ENCODE results near the gene ABT1.

Gene ABT1

DNA sequence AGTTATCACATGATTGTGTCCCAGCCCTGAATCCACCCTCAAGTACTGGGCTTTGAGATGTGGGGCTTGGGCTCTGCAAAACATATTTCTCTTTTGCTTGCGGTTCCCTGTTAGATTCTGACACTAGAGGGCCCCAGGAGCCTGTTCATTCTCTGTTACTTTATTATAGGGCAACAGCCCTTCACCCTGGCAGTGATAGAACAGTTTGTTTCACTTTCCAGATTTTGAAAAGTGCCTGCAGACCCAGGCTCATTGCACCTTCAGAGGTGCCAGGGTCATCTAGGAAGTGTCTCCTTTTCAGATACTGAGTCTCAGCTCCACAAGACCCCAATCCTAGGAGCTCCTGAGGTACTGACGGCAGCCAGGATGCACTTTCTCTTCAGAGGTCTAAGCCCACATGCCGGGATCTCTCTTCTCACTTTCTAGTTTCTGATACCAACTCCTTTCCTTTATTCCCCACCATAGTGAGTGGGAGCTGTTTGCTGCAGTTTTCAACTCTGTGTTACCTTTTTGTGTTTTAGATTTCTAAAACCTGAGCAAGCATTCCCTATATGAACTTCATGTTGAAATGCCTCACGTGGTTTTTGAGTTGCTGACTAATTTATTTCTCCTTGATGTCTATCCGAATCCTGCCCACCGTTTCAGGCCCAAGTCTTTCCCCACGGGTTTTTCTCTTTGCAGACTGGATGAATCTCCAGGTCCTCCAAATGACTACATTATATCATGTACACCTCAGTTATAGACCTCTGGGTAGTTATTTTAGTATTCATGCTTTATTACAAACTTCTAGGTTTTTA, 10.9 kb downstream of the ABT1 start:
- peak; percentile 72 for DNase-seq

- DNase-seq = no peak
These were observed 12.7 kb downstream of the ABT1 start for GRCh38 chr6:26609463-26609862.

- DNase-seq = no peak
These were observed 14.8 kb downstream of the ABT1 start for GRCh38 chr6:26611599-26611998.

GRCh38 chr6:26613201-26613600, 16.4 kb downstream of the ABT1 start:
- no peak for DNase-seq

GRCh38 chr6:26613689-26614683, 17.2 kb downstream of the ABT1 start:
- no peak for DNase-seq

GRCh38 chr6:26623339-26623859, 26.6 kb downstream of the ABT1 start:
- no peak for DNase-seq

DNA sequence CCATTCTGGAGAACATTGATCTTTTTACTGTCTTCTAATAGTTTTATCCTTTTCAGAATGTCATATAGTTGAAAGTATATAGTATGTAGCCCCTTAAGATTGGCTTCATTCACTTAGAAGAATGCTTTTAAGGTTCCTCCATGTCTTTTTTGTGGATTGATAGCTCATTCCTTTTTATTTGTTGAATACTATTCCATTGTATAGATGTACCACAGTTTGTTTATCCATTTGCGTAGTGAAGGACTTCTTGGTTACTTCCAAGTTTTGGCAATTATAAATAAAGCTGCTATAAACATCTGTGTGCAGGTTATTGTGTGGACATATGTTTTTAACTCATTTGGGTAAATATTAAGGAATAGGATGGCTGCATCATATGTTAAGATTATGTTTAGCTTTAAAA, 27.8 kb downstream of the ABT1 start:
- DNase-seq = no peak

DNA sequence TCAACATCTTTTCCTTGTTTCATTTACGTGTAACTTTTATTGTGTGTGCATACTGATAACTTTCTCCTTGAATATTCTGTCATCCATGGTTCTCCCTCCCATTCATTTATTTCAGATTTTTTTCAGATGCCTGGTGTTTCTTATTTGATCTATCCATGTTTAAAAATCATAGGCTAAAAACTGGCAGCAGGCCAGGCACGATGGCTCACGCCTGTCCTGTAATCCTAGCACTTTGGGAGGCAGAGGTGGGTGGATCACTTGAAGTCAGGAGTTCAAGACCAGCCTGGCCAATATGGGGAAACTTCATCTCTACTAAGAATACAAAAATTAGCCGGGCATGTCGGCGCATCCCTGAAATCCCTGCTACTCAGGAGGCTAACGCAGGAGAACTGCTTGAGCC, 31.1 kb downstream of the ABT1 start:
- no peak for DNase-seq

DNA sequence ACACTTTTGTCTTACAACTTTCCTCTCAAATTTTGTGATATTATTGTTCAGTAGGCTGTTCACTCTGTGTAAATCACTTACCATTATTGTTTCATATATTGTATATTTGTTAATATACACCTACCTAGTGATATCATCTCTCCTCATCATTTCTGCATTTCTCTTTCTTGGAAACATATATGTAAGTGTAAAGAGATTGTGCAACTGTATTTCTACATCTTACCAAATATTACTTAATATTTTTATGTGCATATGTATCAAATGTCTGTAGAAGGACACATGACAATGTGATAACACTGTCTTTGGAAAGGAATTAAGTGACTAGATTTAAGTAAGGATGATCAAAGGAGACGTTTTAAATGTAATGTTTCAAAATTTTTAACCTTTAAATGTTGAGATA, 32.6 kb downstream of the ABT1 start:
- DNase-seq = no peak

DNA sequence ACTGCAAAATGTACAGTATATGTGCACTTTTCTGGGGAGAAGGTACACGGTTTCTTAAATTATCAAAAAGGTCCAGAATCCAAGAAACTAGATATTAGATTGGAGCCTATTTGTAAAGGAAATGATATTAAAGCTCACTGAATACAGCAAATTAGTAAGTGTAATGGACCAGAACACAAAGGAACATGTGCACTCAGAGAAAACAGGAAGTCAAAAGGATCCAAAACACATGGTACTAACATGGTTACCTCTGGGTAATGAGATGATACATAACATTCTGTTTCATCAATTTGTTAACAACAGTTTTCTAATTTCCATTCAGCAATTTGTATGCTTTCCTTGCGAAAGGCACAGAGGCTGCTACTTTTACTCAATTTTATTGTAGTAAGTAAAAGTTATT, 44.1 kb downstream of the ABT1 start:
- no peak for DNase-seq

DNA sequence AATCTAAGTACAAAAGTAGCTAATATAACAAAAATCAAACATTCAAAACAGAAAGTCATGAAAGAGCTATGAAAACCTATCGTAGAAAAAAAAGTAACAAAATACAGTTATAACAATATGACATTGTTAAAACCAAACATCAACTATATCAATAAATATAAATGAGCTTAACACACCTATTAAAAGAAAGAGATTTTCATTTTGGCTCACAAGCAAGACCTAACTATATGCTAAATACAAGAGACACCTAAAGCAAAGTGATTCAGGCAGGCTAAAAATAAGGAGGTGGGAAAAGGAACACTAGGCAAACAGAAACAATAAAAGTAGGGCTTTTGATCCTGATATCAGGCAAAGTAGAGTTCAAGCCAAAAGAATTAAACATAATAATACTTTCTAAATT, 49.3 kb downstream of the ABT1 start:
- DNase-seq = no peak
